Middle frontal gyrus (tissue), 1 donor: Measurements from ENCODE around the gene SLC17A7.
"Not testable (repeated sequence)": the region's sequence is repeated elsewhere in the genome, so short reads cannot be mapped to it uniquely, and the experiment has no call there.

Source experiments
- DNase-seq: peaks from one replicate; pipeline ENCODE4 v3.0.0-alpha.2; 2015; ENCODE audit warnings: low spot score; ENCODE audit errors: extremely low spot score

The SLC17A7 gene

GRCh38 chr19:49470615-49470978 is 29.3 kb upstream of the SLC17A7 start:
- DNase-seq = no peak

- DNase-seq = no peak
These were observed 28.7 kb upstream of the SLC17A7 start for GRCh38 chr19:49469828-49470614.

GRCh38 chr19:49468746-49469447 is 27.6 kb upstream of the SLC17A7 start:
- no peak for DNase-seq

- DNase-seq = no peak
These were observed 26.9 kb upstream of the SLC17A7 start for GRCh38 chr19:49468199-49468598.

- DNase-seq = no peak
These were observed 24.0 kb upstream of the SLC17A7 start for GRCh38 chr19:49465371-49465770.

- no peak for DNase-seq
These were observed 22.8 kb upstream of the SLC17A7 start for GRCh38 chr19:49463960-49464740.

- DNase-seq = no peak
These were observed 21.2 kb upstream of the SLC17A7 start for GRCh38 chr19:49462492-49462891.

- DNase-seq = no peak
These were observed 20.3 kb upstream of the SLC17A7 start for GRCh38 chr19:49461656-49462055.

GRCh38 chr19:49461130-49461529 is 19.8 kb upstream of the SLC17A7 start:
- DNase-seq = not testable (repeated sequence)

- no peak for DNase-seq
These were observed 18.1 kb upstream of the SLC17A7 start for GRCh38 chr19:49459388-49459787.

GRCh38 chr19:49458567-49458903 is 17.2 kb upstream of the SLC17A7 start:
- DNase-seq = no peak

GRCh38 chr19:49456326-49456725 is 15.0 kb upstream of the SLC17A7 start:
- DNase-seq = no peak

- DNase-seq = no peak
These were observed 14.4 kb upstream of the SLC17A7 start for GRCh38 chr19:49455773-49456172.

GRCh38 chr19:49453757-49454240 is 12.5 kb upstream of the SLC17A7 start:
- no peak for DNase-seq

- peak; percentile 97 for DNase-seq
These were observed 11.9 kb upstream of the SLC17A7 start, which contains the start of gene ALDH16A1 for GRCh38 chr19:49453013-49453756. Gene ALDH16A1, plus strand, starts transcription at chr19:49453225. Its CDS starts 107 bp downstream, at chr19:49453332.

- peak; percentile 96 for DNase-seq
These were observed 10.3 kb upstream of the SLC17A7 start, which contains the start of gene PIH1D1 for GRCh38 chr19:49451430-49452181. Gene PIH1D1, minus strand, starts transcription at chr19:49451814. Its CDS starts 240 bp downstream, at chr19:49451574.

- DNase-seq = no peak
These were observed 9.1 kb upstream of the SLC17A7 start for GRCh38 chr19:49450405-49450804.

GRCh38 chr19:49448432-49448786 is 7.1 kb upstream of the SLC17A7 start:
- no peak for DNase-seq

GRCh38 chr19:49447485-49448431 is 6.4 kb upstream of the SLC17A7 start:
- DNase-seq = no peak
